Heart right ventricle (tissue), 16 donors: Measurements from ENCODE around the gene LRIF1. TPM values are rescaled to one million over a fixed set of nuclear protein-coding genes. Genes with fewer than 3 reads are reported as not detected.

Source experiments
- ATAC-seq, 8 donors: fragments of 200-7000 bp; cut with Tn5 transposase; one replicate each; pipeline ENCODE4 v1.9.1; 2020; ENCODE audit warnings: mild to moderate bottlenecking in 8 of 8, moderate library complexity in 8 of 8, moderate number of reproducible peaks in 1 of 8
- DNase-seq, 2 donors: peaks; one replicate each; pipeline ENCODE4 v3.0.0-alpha.2; 2020
- H3K27ac ChIP-seq, 10 donors: fragments of 200-600 bp; sonication (generic) in 2 of 10; one replicate each; pipeline versions ENCODE4 v1.5.0 to v1.8.0; 2020 to 2022; ENCODE audit warnings: mild to moderate bottlenecking in 3 of 10
- H3K27me3 ChIP-seq, 7 donors: fragments of 200-600 bp; one replicate each; pipeline ENCODE4 v1.8.0; 2021 to 2022; ENCODE audit warnings: mild to moderate bottlenecking in 2 of 7
- H3K36me3 ChIP-seq, 9 donors: fragments of 200-600 bp; sonication (generic) in 1 of 9; one replicate each; pipeline versions ENCODE4 v1.5.0 to v1.8.0; 2020 to 2022; ENCODE audit warnings: mild to moderate bottlenecking in 2 of 9
- H3K4me1 ChIP-seq, 9 donors: fragments of 200-600 bp; sonication (generic) in 1 of 9; one replicate each; pipeline versions ENCODE4 v1.5.0 to v1.8.0; 2020 to 2022; ENCODE audit warnings: mild to moderate bottlenecking in 4 of 9
- H3K4me3 ChIP-seq, 10 donors: fragments of 200-600 bp; sonication (generic) in 2 of 10; one replicate each; pipeline versions ENCODE4 v1.5.0 to v1.8.0; 2020 to 2022; ENCODE audit warnings: mild to moderate bottlenecking in 7 of 10, moderate library complexity in 2 of 10
- H3K9me3 ChIP-seq, 11 donors: fragments of 200-600 bp in 10 of 11; sonication (generic) in 2 of 11; one replicate each; pipeline versions ENCODE4 v1.5.0 to v1.8.0; 2013 to 2022; ENCODE audit warnings: mild to moderate bottlenecking in 2 of 11, control low read depth in 1 of 11, moderate library complexity in 1 of 11
- CTCF ChIP-seq, 9 donors: fragments of 200-600 bp; sonication (generic) in 2 of 9; IDR thresholded peaks; one replicate each; pipeline versions ENCODE4 v1.5.0 to v1.8.0; 2021 to 2022; ENCODE audit warnings: antibody characterized with exemption in 9 of 9, mild to moderate bottlenecking in 5 of 9, moderate library complexity in 1 of 9
- WGBS, 2 donors: extraction: QIAGEN DNeasy Blood & Tissue Kit; methylation state at CpG; one replicate each; pipeline ENCODE4 v1.1.7; 2013; ENCODE audit warnings: inconsistent platforms in 1 of 2; 5-methylcytosine and 5-hydroxymethylcytosine counted together
- intact Hi-C, 10 donors: fragments of 100-400 bp; cut with DNase I; formaldehyde crosslinking; loops; one replicate each; pipeline versions ENCODE4 v1.11.1 to v1.14.2; 2022
- polyA plus RNA-seq, 2 donors: library from polyadenylated mRNA; stranded (reverse); fragments of 200-250 nt; gene quantifications; one replicate each; pipeline ENCODE4 v1.2.3, GENCODE V29; 2013
- total RNA-seq, 10 donors: library from RNA; stranded (reverse); fragmentation: NEBNext Ultra II Directional in 3 of 10; extraction: Animal tissue kit (Norgen Biotek cat#: 25700) in 3 of 10; gene quantifications; one replicate each; pipeline versions ENCODE4 v1.2.1 to v1.2.4, GENCODE V29; 2021 to 2023
- donor health status: Arrhythmogenic right ventricular cardiomyopathy.
- donor health status: ischemic (EF 13 %, LVEDD 7.1; RV severe dilation, severe dysfunction).
- donor health status: healthy with polysubstance abuse.
- donor health status: DM: no; HTN: yes; CAD: no.
- donor health status: DM: no; HTN: no; CAD: no.
- donor health status: ischemic (EF 25% LVEDD 6.9; RV normal size, moderate dysfunction).
- donor health status: ischemic (EF 25% LVEDD 5.7; RV mildly dilated, moderate dysfunction).
- donor health status: healthy.
- donor health status: DM: yes; HTN: yes; CAD: no.
- donor health status: Ischemic cardiomyopathy.
- donor health status: ischemic (EF 35%, LVEDD 5.7; RV mildly dilated, moderate dysfunction).
- donor health status: nonischemic (EF 11% LVEDD 7.7; RV severe dilation, severe dysfunction).
- donor health status: DM: yes; HTN: yes; CAD: no.
- donor health status: PGD.
- donor health status: ischemic (EF 29% LVEDD 5.4; RV normal size, mild dysfunction).
- donor health status: nonischemic (EF 23%, LVEDD 6.1; RV moderate dilation, normal function).

The LRIF1 gene
- total and polyA plus RNA-seq, 12 donors, result 7.2 to 21.3 (median 15.8) TPM

DNA sequence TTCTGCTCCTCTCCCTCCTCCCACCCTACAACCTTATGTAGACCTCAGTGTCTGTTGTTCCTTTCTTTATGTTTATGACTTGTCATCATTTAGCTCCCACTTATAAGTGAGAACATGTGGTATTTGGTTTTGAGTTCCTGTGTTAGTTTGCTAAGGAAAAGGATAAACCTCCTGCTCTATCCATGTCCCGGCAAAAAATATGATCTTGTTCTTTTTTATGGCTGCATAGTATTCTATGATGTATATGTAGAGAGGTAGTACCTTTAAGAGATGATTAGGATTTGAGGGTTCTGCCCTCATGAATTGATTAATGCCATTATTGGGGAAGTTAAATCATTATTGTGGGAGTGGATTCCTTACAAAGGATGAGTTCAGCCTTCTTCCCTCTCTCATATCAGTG lies 41.8 kb downstream of the LRIF1 start:
- intact Hi-C loops, result no loop called here
- DNase-seq (no peak), ATAC-seq (no peak)
- H3K4me3 ChIP-seq, result no peak overlapping the region
- H3K9me3 ChIP-seq, result peaks cover 0 to 6% (median 0%) of the 10 kb centered on the region in 11 donors
- H3K27me3 ChIP-seq, result no peaks in the 10 kb centered on the region
- WGBS, 2 donors, result 93 to 94% methylated on average over 1 of the region's 1 CpG
- H3K4me1 ChIP-seq, result peaks cover 0 to 3% (median 0%) of the 10 kb centered on the region in 9 donors
- no peak for TF ChIP-seq CTCF (IDR thresholded peaks at IDR 0.05)
- H3K27ac ChIP-seq, result no peak overlapping the region
- no peaks in the 10 kb centered on the region for H3K36me3 ChIP-seq

- Histone ChIP-seq H3K27ac (no peak overlapping the region), H3K4me1 (peaks cover 0 to 10% (median 0%) of the 10 kb centered on the region in 9 donors), H3K4me3 (no peak overlapping the region), H3K36me3 (no peaks in the 10 kb centered on the region), H3K9me3 (peaks cover 0 to 18% (median 6%) of the 10 kb centered on the region in 11 donors), H3K27me3 (no peaks in the 10 kb centered on the region)
- WGBS, 2 donors, result 79 to 86% methylated on average over 1 of the region's 1 CpG
- DNase-seq (no peak), ATAC-seq (no peak)
- TF ChIP-seq CTCF (IDR thresholded peaks at IDR 0.05), result no peak
- intact Hi-C loops, result no loop called here
Observed at GRCh38 chr1:110918016-110918415, 45.7 kb downstream of the LRIF1 start.

- intact Hi-C loops, result no loop called here
- Histone ChIP-seq H3K4me3 (no peak overlapping the region), H3K36me3 (no peaks in the 10 kb centered on the region), H3K27ac (no peak overlapping the region), H3K9me3 (peaks cover 0 to 26% (median 2%) of the 10 kb centered on the region in 11 donors), H3K4me1 (peaks cover 0 to 10% (median 0%) of the 10 kb centered on the region in 9 donors), H3K27me3 (no peaks in the 10 kb centered on the region)
- WGBS, 2 donors, result 29 to 40% methylated on average over 2 of the region's 2 CpGs
- TF ChIP-seq CTCF (IDR thresholded peaks at IDR 0.05), result no peak
- ATAC-seq, result no peak
- no peak for DNase-seq
Observed at GRCh38 chr1:110916669-110917306, 46.9 kb downstream of the LRIF1 start.

DNA sequence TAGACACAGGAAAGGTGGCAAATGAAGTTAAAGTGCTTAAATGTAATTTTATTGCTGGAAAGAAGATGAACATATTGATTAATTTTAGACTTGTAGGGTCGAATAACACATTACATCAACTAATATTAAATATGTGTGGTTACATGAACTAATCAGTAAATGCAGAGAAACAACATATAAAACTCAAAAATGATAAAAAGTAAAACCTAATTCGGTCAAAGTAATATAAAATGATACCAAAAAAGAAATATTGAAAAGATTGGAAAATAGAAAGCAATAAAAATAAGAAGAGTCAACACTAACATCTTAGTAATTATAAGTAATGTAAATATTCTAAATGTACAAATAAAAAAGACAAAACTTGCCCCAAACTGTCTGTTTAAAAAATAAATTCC lies 47.5 kb downstream of the LRIF1 start:
- Histone ChIP-seq H3K27ac (no peak overlapping the region), H3K4me3 (no peak overlapping the region), H3K4me1 (peaks cover 0 to 10% (median 0%) of the 10 kb centered on the region in 9 donors), H3K9me3 (peaks cover 0 to 26% (median 2%) of the 10 kb centered on the region in 11 donors), H3K36me3 (no peaks in the 10 kb centered on the region), H3K27me3 (no peaks in the 10 kb centered on the region)
- intact Hi-C loops, result no loop called here
- TF ChIP-seq CTCF (IDR thresholded peaks at IDR 0.05), result no peak
- ATAC-seq (no peak), DNase-seq (no peak)
- WGBS, 2 donors, result 57 to 65% methylated on average over 2 of the region's 2 CpGs
